ENCODE measurements around the gene RSPH9. TPM values are rescaled to one million over a fixed set of nuclear protein-coding genes. Genes with fewer than 3 reads are reported as not detected.

Gene RSPH9
- total and polyA plus RNA-seq, 12 donors: 0.20 to 1.00 (median 0.37) TPM; not detected in 2

- Histone ChIP-seq H3K36me3 (replicated peaks in 1 of 2) (peaks cover 0 to 62% of the 10 kb centered on the region in 2 donors), H3K27ac (no peak overlapping the region), H3K4me1 (replicated peaks in 1 of 2) (peaks cover 0 to 4% of the 10 kb centered on the region in 2 donors), H3K4me3 (no peak overlapping the region), H3K9me3 (replicated peaks in 1 of 3) (no peaks in the 10 kb centered on the region), H3K27me3 (no peaks in the 10 kb centered on the region)
- no peak for TF ChIP-seq CTCF (IDR thresholded peaks at IDR 0.05)
- TF ChIP-seq POLR2A (IDR thresholded peaks at IDR 0.05): no peak
- WGBS, 4 donors: 94 to 98% (median 96%) methylated on average over 8 to 10 of the region's 10 CpGs
- DNase-seq: peak in 1 of 7 donors; percentile 47
- intact Hi-C loops (cut with DNase I): no loop called here
Measured at GRCh38 chr6:43621836-43622180, 23.0 kb upstream of the RSPH9 start.

- no peak overlapping the region for H3K4me3 ChIP-seq
- TF ChIP-seq POLR2A (IDR thresholded peaks at IDR 0.05): no peak
- no peak for TF ChIP-seq CTCF (IDR thresholded peaks at IDR 0.05)
- 91 to 96% (median 94%) methylated on average over 5 to 10 of the region's 10 CpGs for WGBS, 4 donors
- H3K27ac ChIP-seq: no peak overlapping the region
- no peaks in the 10 kb centered on the region for H3K9me3 ChIP-seq (replicated peaks in 1 of 3)
- peaks cover 2 to 11% of the 10 kb centered on the region in 2 donors for H3K4me1 ChIP-seq (replicated peaks in 1 of 2)
- peaks cover 0 to 62% of the 10 kb centered on the region in 2 donors for H3K36me3 ChIP-seq (replicated peaks in 1 of 2)
- DNase-seq: peak in 1 of 7 donors; percentile 50
- H3K27me3 ChIP-seq: no peaks in the 10 kb centered on the region
- intact Hi-C loops (cut with DNase I): no loop called here
Measured at GRCh38 chr6:43622541-43622940, 22.3 kb upstream of the RSPH9 start.

GRCh38 chr6:43623880-43624785, 20.7 kb upstream of the RSPH9 start:
- H3K4me3 ChIP-seq: no peak overlapping the region
- intact Hi-C loops (cut with DNase I): no loop called here
- H3K9me3 ChIP-seq (replicated peaks in 1 of 3): no peaks in the 10 kb centered on the region
- peaks cover 0 to 62% of the 10 kb centered on the region in 2 donors for H3K36me3 ChIP-seq (replicated peaks in 1 of 2)
- TF ChIP-seq CTCF (IDR thresholded peaks at IDR 0.05) (no peak), POLR2A (IDR thresholded peaks at IDR 0.05) (no peak)
- H3K27ac ChIP-seq: no peak overlapping the region
- peak in 1 of 7 donors; percentile 53 for DNase-seq
- WGBS, 4 donors: 84 to 92% (median 88%) methylated on average over 4 to 12 of the region's 12 CpGs
- peaks cover 9 to 18% of the 10 kb centered on the region in 2 donors for H3K4me1 ChIP-seq (replicated peaks in 1 of 2)
- H3K27me3 ChIP-seq: no peaks in the 10 kb centered on the region

GRCh38 chr6:43624786-43625288, 20.0 kb upstream of the RSPH9 start:
- no peaks in the 10 kb centered on the region for H3K9me3 ChIP-seq (replicated peaks in 1 of 3)
- no peak overlapping the region for H3K4me3 ChIP-seq
- H3K27me3 ChIP-seq: no peaks in the 10 kb centered on the region
- TF ChIP-seq POLR2A (IDR thresholded peaks at IDR 0.05): no peak
- TF ChIP-seq CTCF (IDR thresholded peaks at IDR 0.05): no peak
- peaks cover 9 to 18% of the 10 kb centered on the region in 2 donors for H3K4me1 ChIP-seq (replicated peaks in 1 of 2)
- WGBS, 4 donors: 75 to 85% (median 82%) methylated on average over 3 to 7 of the region's 7 CpGs
- intact Hi-C loops (cut with DNase I): no loop called here
- H3K27ac ChIP-seq: no peak overlapping the region
- peak in 1 of 7 donors; percentile 50 for DNase-seq
- peaks cover 0 to 62% of the 10 kb centered on the region in 2 donors for H3K36me3 ChIP-seq (replicated peaks in 1 of 2)
